ENCODE results near the gene PRR36.
A peak's percentile ranks its signal among the peaks of the same experiment; 100 is the strongest.

PRR36 gene

GRCh38 chr19:7897292-7897691 lies 23.1 kb upstream of the PRR36 start:
- DNase-seq = no peak

- no peak for DNase-seq
Observed at GRCh38 chr19:7895565-7895964, 21.4 kb upstream of the PRR36 start.

- no peak for DNase-seq
Observed at GRCh38 chr19:7894612-7895309, 20.6 kb upstream of the PRR36 start.

- DNase-seq = peak; percentile 52 to 64 (median 56)
Observed at GRCh38 chr19:7893362-7894101, 19.3 kb upstream of the PRR36 start.

GRCh38 chr19:7888826-7889217 lies 14.6 kb upstream of the PRR36 start:
- DNase-seq = no peak

- peak; percentile 45 to 86 (median 66) for DNase-seq
Observed at GRCh38 chr19:7888145-7888825, 14.1 kb upstream of the PRR36 start, which contains the start of gene LRRC8E. Gene LRRC8E (plus strand): TSS chr19:7888510. CDS start chr19:7895604, 7,094 bp downstream.

- DNase-seq = no peak
Observed at GRCh38 chr19:7887408-7888144, 13.4 kb upstream of the PRR36 start.

- DNase-seq = no peak
Observed at GRCh38 chr19:7885818-7886217, 11.6 kb upstream of the PRR36 start.

GRCh38 chr19:7883796-7884570 lies 9.8 kb upstream of the PRR36 start:
- no peak for DNase-seq

- DNase-seq = no peak
Observed at GRCh38 chr19:7883105-7883504, 8.9 kb upstream of the PRR36 start.

- DNase-seq = no peak
Observed at GRCh38 chr19:7881910-7882309, 7.7 kb upstream of the PRR36 start.

GRCh38 chr19:7879836-7880235 lies 5.6 kb upstream of the PRR36 start:
- DNase-seq = no peak

- DNase-seq = no peak
Observed at GRCh38 chr19:7879111-7879807, 5.1 kb upstream of the PRR36 start.

GRCh38 chr19:7877249-7877836 lies 3.2 kb upstream of the PRR36 start:
- DNase-seq = no peak

- DNase-seq = no peak
Observed at GRCh38 chr19:7874897-7875273, 695 bp upstream of the PRR36 start.

GRCh38 chr19:7873304-7874075 lies 700 bp downstream of the PRR36 start:
- DNase-seq = no peak

GRCh38 chr19:7872306-7873204 lies 1.6 kb downstream of the PRR36 start:
- no peak for DNase-seq

- DNase-seq = peak; percentile 87 to 93 (median 89)
Observed at GRCh38 chr19:7871437-7872305, 2.5 kb downstream of the PRR36 start.

Data from suppressor macrophage treated with lipopolysaccharide for 1 hour (primary cell).